ENCODE measurements around the gene UGT1A7.

UGT1A7 gene

DNA sequence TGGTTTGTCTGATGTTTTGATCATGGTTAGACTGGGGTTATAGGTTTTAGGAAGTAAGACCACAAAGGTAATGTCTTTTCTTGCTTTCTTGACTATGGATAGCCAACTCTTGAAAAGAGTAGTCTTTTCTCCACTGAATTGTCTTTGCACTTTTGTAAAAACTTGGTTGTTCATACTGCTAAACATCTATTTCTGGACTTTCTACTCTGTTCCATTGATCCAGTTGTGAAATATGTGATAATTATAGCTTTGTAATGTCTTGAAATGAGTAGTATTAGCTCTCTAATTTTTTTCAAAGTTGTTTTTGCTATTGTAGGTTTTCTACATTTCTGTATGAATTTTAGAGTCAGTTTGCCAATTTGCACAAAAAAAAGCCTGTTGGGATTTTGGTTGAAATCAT lies 23.1 kb upstream of the UGT1A7 start:
- no peak overlapping the region for H3K4me3 ChIP-seq (ENCODE audit: low read length)
- no peak overlapping the region for H3K4me2 ChIP-seq (ENCODE audit: low read length)
- H3K4me1 ChIP-seq (ENCODE audit: control insufficient read depth, insufficient read depth, low read length): no peaks in the 10 kb centered on the region
- no peaks in the 10 kb centered on the region for H3K9me3 ChIP-seq (replicated peaks; ENCODE audit: low read length)
- no peaks in the 10 kb centered on the region for H3K36me3 ChIP-seq (ENCODE audit: insufficient read depth, low read length)
- H3K9ac ChIP-seq (ENCODE audit: low read depth, low read length): no peak overlapping the region
- H3K27me3 ChIP-seq (ENCODE audit: control insufficient read depth, insufficient read depth, low read length): no peaks in the 10 kb centered on the region

DNA sequence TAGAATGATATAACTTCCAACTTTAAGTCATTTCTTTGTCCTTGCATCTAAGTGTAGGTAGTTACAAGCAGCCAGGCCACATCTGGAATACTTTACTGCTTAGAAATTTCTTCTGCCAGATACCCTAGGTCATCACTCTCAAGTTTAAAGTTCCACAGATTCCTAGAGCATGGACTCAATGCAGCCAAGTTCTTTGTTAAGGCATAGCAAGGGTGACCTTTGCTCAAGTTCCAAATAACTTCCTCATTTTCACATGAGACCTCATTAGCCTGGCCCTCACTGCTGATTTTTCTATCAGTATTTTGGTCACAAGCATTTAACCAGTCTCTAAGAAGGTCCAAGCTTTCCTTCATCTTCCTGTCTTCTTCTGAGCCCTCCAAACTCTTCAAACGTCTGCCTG lies 17.8 kb upstream of the UGT1A7 start:
- H3K9me3 ChIP-seq (replicated peaks; ENCODE audit: low read length): no peaks in the 10 kb centered on the region
- H3K9ac ChIP-seq (ENCODE audit: low read depth, low read length): no peak overlapping the region
- no peaks in the 10 kb centered on the region for H3K36me3 ChIP-seq (ENCODE audit: insufficient read depth, low read length)
- H3K4me1 ChIP-seq (ENCODE audit: control insufficient read depth, insufficient read depth, low read length): no peaks in the 10 kb centered on the region
- no peak overlapping the region for H3K4me2 ChIP-seq (ENCODE audit: low read length)
- H3K27me3 ChIP-seq (ENCODE audit: control insufficient read depth, insufficient read depth, low read length): no peaks in the 10 kb centered on the region
- no peak overlapping the region for H3K4me3 ChIP-seq (ENCODE audit: low read length)

- H3K4me3 ChIP-seq (ENCODE audit: low read length): no peak overlapping the region
- no peaks in the 10 kb centered on the region for H3K9me3 ChIP-seq (replicated peaks; ENCODE audit: low read length)
- no peaks in the 10 kb centered on the region for H3K27me3 ChIP-seq (ENCODE audit: control insufficient read depth, insufficient read depth, low read length)
These were observed 13.0 kb upstream of the UGT1A7 start for GRCh38 chr2:233668605-233669260.

DNA sequence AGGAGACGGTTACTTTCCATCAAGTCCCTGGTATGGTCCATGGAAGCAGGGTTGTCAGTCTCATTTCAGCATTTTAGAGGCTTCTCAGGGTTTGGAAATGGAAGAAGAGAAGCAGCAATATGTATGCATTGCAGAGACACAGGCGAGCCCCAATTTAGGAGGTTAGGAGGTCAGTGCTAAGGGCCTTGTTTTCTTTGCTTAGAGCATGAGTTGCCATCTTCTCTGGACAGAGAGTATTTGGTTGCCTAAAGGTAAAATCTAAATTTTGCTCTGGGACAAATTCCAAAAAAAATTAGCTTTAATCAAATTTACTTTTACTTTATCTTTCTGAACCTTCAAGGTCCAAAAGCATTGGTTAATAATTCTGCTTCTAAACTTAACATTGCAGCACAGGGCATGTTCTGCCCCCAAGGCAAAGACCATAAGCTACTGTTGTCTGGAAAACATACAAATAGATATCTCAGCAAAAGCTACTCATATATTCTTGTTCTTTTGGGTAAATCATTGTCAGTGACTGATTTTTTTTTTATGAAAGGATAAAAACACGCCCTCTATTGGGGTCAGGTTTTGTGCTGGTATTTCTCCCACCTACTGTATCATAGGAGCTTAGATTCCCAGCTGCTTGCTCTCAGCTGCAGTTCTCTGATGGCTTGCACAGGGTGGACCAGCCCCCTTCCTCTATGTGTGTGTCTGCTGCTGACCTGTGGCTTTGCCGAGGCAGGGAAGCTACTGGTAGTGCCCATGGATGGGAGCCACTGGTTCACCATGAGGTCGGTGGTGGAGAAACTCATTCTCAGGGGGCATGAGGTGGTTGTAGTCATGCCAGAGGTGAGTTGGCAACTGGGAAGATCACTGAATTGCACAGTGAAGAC lies 10.2 kb upstream of the UGT1A7 start, which contains the start of gene UGT1A9:
UGT1A9 (plus strand) TSS at position 609 of the 872 bp plus-strand sequence; CDS start at position 646, 37 bp downstream.
- Histone ChIP-seq H3K36me3 (ENCODE audit: insufficient read depth, low read length) (no peaks in the 10 kb centered on the region), H3K27me3 (ENCODE audit: control insufficient read depth, insufficient read depth, low read length) (no peaks in the 10 kb centered on the region), H3K4me1 (ENCODE audit: control insufficient read depth, insufficient read depth, low read length) (no peaks in the 10 kb centered on the region), H3K4me3 (ENCODE audit: low read length) (no peak within 1 kb of the TSS), H3K4me2 (ENCODE audit: low read length) (no peak within 1 kb of the TSS), H3K9ac (ENCODE audit: low read depth, low read length) (no peak within 1 kb of the TSS), H3K9me3 (replicated peaks; ENCODE audit: low read length) (no peaks in the 10 kb centered on the region)

More at GRCh38 chr2:233668605-233669260, 13.0 kb upstream of the UGT1A7 start:
- H3K4me1 ChIP-seq (ENCODE audit: control insufficient read depth, insufficient read depth, low read length): no peaks in the 10 kb centered on the region
- H3K4me2 ChIP-seq (ENCODE audit: low read length): no peak overlapping the region
- H3K36me3 ChIP-seq (ENCODE audit: insufficient read depth, low read length): no peaks in the 10 kb centered on the region
- H3K9ac ChIP-seq (ENCODE audit: low read depth, low read length): no peak overlapping the region

DNA sequence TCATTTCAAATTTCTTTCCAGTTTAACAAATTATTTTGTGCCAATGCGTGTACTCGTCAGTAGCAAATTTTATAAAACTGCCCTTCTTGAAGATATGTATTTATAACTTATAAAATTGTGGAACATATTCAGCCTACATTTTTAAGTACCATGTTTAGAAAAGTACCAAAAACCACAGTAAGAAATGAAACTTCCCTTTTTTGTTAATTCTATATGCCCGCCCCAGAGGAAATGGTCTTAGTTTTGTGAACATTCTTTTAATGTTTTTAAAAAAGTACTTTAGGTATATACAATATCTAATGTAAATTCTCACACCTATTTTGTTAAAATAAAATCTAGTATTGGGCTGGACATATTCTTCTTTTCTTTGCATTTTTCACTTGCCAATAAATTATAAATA lies 8.8 kb upstream of the UGT1A7 start:
- no peaks in the 10 kb centered on the region for H3K9me3 ChIP-seq (replicated peaks; ENCODE audit: low read length)
- H3K27me3 ChIP-seq (ENCODE audit: control insufficient read depth, insufficient read depth, low read length): no peaks in the 10 kb centered on the region
- H3K4me2 ChIP-seq (ENCODE audit: low read length): no peak overlapping the region
- H3K36me3 ChIP-seq (ENCODE audit: insufficient read depth, low read length): no peaks in the 10 kb centered on the region
- no peak overlapping the region for H3K4me3 ChIP-seq (ENCODE audit: low read length)
- H3K9ac ChIP-seq (ENCODE audit: low read depth, low read length): no peak overlapping the region
- no peaks in the 10 kb centered on the region for H3K4me1 ChIP-seq (ENCODE audit: control insufficient read depth, insufficient read depth, low read length)

- H3K4me2 ChIP-seq (ENCODE audit: low read length): no peak overlapping the region
- H3K4me1 ChIP-seq (ENCODE audit: control insufficient read depth, insufficient read depth, low read length): no peaks in the 10 kb centered on the region
- H3K36me3 ChIP-seq (ENCODE audit: insufficient read depth, low read length): no peaks in the 10 kb centered on the region
- no peaks in the 10 kb centered on the region for H3K9me3 ChIP-seq (replicated peaks; ENCODE audit: low read length)
- no peaks in the 10 kb centered on the region for H3K27me3 ChIP-seq (ENCODE audit: control insufficient read depth, insufficient read depth, low read length)
- no peak overlapping the region for H3K9ac ChIP-seq (ENCODE audit: low read depth, low read length)
- H3K4me3 ChIP-seq (ENCODE audit: low read length): no peak overlapping the region
These were observed 7.8 kb upstream of the UGT1A7 start for GRCh38 chr2:233673896-233674295.

- no peak overlapping the region for H3K4me3 ChIP-seq (ENCODE audit: low read length)
- no peaks in the 10 kb centered on the region for H3K36me3 ChIP-seq (ENCODE audit: insufficient read depth, low read length)
- no peaks in the 10 kb centered on the region for H3K9me3 ChIP-seq (replicated peaks; ENCODE audit: low read length)
- H3K9ac ChIP-seq (ENCODE audit: low read depth, low read length): no peak overlapping the region
- H3K27me3 ChIP-seq (ENCODE audit: control insufficient read depth, insufficient read depth, low read length): no peaks in the 10 kb centered on the region
- no peak overlapping the region for H3K4me2 ChIP-seq (ENCODE audit: low read length)
- no peaks in the 10 kb centered on the region for H3K4me1 ChIP-seq (ENCODE audit: control insufficient read depth, insufficient read depth, low read length)
These were observed 7.4 kb upstream of the UGT1A7 start for GRCh38 chr2:233674314-233674713.

DNA sequence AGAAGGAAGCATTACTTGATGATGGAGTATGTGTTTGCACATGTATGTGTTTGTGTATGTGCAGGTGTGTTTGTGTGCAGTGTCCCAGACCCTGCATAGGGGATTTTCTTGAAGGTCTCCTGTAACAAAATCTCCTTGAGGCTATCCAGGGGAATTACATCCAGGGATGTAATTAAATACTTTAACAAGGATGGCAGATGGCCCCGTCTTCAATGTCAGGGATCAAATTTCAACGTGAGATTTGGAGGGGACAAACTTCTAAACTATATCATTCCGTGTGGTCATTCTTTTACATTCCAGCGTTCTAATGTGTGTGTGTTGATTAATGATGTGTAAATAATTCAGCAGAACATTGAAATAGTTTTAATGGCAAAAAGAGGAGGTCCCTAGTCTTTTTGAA lies 6.7 kb upstream of the UGT1A7 start:
- Histone ChIP-seq H3K4me3 (ENCODE audit: low read length) (no peak overlapping the region), H3K9me3 (replicated peaks; ENCODE audit: low read length) (no peaks in the 10 kb centered on the region), H3K9ac (ENCODE audit: low read depth, low read length) (no peak overlapping the region), H3K4me1 (ENCODE audit: control insufficient read depth, insufficient read depth, low read length) (no peaks in the 10 kb centered on the region), H3K4me2 (ENCODE audit: low read length) (no peak overlapping the region), H3K36me3 (ENCODE audit: insufficient read depth, low read length) (no peaks in the 10 kb centered on the region), H3K27me3 (ENCODE audit: control insufficient read depth, insufficient read depth, low read length) (no peaks in the 10 kb centered on the region)

DNA sequence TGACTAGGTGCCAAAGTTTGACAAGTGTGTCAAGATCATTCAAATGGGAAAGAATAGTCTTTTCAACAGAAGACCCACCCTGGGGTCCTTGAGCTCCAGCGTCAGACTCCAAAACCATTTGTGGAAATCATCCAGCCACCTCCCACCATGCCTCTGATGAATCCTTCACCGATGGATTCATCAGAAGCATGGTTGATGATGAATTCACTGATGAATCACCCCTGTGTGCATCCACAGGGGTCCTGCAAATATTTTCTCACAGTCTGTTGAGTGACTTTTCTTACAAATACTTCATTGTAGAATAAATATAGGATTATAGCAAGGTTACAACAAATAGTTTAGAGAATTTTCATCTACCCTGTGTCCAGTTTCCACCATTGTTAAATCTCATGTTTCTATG lies 5.7 kb upstream of the UGT1A7 start:
- H3K9ac ChIP-seq (ENCODE audit: low read depth, low read length): no peak overlapping the region
- H3K9me3 ChIP-seq (replicated peaks; ENCODE audit: low read length): no peaks in the 10 kb centered on the region
- H3K4me1 ChIP-seq (ENCODE audit: control insufficient read depth, insufficient read depth, low read length): no peaks in the 10 kb centered on the region
- no peaks in the 10 kb centered on the region for H3K27me3 ChIP-seq (ENCODE audit: control insufficient read depth, insufficient read depth, low read length)
- H3K4me3 ChIP-seq (ENCODE audit: low read length): no peak overlapping the region
- H3K36me3 ChIP-seq (ENCODE audit: insufficient read depth, low read length): no peaks in the 10 kb centered on the region
- H3K4me2 ChIP-seq (ENCODE audit: low read length): no peak overlapping the region

- Histone ChIP-seq H3K4me3 (ENCODE audit: low read length) (no peak overlapping the region), H3K4me2 (ENCODE audit: low read length) (no peak overlapping the region), H3K9me3 (replicated peaks; ENCODE audit: low read length) (no peaks in the 10 kb centered on the region), H3K9ac (ENCODE audit: low read depth, low read length) (no peak overlapping the region), H3K27me3 (ENCODE audit: control insufficient read depth, insufficient read depth, low read length) (peaks cover 4% of the 10 kb centered on the region), H3K4me1 (ENCODE audit: control insufficient read depth, insufficient read depth, low read length) (no peaks in the 10 kb centered on the region), H3K36me3 (ENCODE audit: insufficient read depth, low read length) (no peaks in the 10 kb centered on the region)
These were observed 2.5 kb upstream of the UGT1A7 start for GRCh38 chr2:233679196-233679595.

- Histone ChIP-seq H3K4me2 (ENCODE audit: low read length) (no peak overlapping the region), H3K4me1 (ENCODE audit: control insufficient read depth, insufficient read depth, low read length) (no peaks in the 10 kb centered on the region), H3K9me3 (replicated peaks; ENCODE audit: low read length) (no peaks in the 10 kb centered on the region), H3K9ac (ENCODE audit: low read depth, low read length) (no peak overlapping the region), H3K36me3 (ENCODE audit: insufficient read depth, low read length) (no peaks in the 10 kb centered on the region), H3K4me3 (ENCODE audit: low read length) (no peak overlapping the region), H3K27me3 (ENCODE audit: control insufficient read depth, insufficient read depth, low read length) (peaks cover 4% of the 10 kb centered on the region)
These were observed 1.2 kb upstream of the UGT1A7 start for GRCh38 chr2:233680361-233681045.

Measured in skeletal muscle satellite cell (primary cell).